ENCODE measurements around the gene SIK3.
"Not testable (repeated sequence)": the region's sequence is repeated elsewhere in the genome, so short reads cannot be mapped to it uniquely, and the experiment has no call there.

The SIK3 gene

DNA sequence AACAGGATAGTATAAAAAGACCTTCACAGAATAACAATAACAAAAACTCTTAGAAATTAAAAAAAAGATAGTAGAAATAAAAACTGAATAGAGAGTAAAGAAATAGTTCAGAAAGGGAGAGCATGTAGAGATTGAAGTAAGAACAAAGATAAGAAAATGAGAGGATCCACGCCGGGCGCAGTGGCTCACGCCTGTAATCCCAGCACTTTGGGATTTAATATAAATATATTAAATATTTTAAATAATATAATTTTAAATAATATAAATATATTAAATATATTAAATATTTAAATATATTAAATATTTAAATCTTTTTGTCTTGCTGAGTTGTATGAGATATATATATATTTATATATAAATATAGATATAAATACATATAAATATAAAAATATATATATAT, 286.1 kb downstream of the SIK3 start:
- DNase-seq (ENCODE audit: low read depth) = no peak
- TF ChIP-seq, protein P1, sequence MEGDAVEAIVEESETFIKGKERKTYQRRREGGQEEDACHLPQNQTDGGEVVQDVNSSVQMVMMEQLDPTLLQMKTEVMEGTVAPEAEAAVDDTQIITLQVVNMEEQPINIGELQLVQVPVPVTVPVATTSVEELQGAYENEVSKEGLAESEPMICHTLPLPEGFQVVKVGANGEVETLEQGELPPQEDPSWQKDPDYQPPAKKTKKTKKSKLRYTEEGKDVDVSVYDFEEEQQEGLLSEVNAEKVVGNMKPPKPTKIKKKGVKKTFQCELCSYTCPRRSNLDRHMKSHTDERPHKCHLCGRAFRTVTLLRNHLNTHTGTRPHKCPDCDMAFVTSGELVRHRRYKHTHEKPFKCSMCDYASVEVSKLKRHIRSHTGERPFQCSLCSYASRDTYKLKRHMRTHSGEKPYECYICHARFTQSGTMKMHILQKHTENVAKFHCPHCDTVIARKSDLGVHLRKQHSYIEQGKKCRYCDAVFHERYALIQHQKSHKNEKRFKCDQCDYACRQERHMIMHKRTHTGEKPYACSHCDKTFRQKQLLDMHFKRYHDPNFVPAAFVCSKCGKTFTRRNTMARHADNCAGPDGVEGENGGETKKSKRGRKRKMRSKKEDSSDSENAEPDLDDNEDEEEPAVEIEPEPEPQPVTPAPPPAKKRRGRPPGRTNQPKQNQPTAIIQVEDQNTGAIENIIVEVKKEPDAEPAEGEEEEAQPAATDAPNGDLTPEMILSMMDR (IDR thresholded peaks at IDR 0.05; ENCODE audit: low read depth, low read length) = no peak
- TF ChIP-seq MYC (IDR thresholded peaks at IDR 0.05; ENCODE audit: low read depth, low read length) (no peak), POLR2A (IDR thresholded peaks at IDR 0.05; ENCODE audit: extremely low read depth, insufficient read length) (no peak)
- TF ChIP-seq, protein P2, sequence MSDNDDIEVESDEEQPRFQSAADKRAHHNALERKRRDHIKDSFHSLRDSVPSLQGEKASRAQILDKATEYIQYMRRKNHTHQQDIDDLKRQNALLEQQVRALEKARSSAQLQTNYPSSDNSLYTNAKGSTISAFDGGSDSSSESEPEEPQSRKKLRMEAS (IDR thresholded peaks at IDR 0.05; ENCODE audit: low read depth, low read length) = no peak
- H3K4me3 ChIP-seq (ENCODE audit: low read depth, low read length) = no peak overlapping the region

DNA sequence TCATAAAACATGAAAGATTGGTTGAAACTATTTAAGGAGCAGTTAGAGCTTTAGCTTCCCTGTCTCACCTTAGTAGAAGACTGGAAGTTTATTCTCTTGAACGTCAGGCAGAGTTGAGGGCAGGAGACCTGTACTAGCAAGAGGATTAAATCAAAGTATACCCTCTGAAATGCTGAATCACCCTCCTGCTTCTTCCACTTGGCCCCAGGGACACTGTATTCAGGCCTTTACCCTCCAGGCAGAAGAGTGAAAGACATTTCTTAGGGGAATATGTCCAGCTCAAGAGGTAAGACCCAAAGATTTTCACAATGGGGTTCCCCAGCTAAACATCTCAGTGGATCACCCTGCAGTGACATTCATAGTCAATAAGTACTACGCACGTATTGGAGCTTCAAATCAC, 287.0 kb downstream of the SIK3 start:
- no peak for TF ChIP-seq POLR2A (IDR thresholded peaks at IDR 0.05; ENCODE audit: extremely low read depth, insufficient read length)
- TF ChIP-seq, protein P2 (IDR thresholded peaks at IDR 0.05; ENCODE audit: low read depth, low read length) = no peak
- TF ChIP-seq, protein P1 (IDR thresholded peaks at IDR 0.05; ENCODE audit: low read depth, low read length) = no peak
- TF ChIP-seq MYC (IDR thresholded peaks at IDR 0.05; ENCODE audit: low read depth, low read length) = no peak

DNA sequence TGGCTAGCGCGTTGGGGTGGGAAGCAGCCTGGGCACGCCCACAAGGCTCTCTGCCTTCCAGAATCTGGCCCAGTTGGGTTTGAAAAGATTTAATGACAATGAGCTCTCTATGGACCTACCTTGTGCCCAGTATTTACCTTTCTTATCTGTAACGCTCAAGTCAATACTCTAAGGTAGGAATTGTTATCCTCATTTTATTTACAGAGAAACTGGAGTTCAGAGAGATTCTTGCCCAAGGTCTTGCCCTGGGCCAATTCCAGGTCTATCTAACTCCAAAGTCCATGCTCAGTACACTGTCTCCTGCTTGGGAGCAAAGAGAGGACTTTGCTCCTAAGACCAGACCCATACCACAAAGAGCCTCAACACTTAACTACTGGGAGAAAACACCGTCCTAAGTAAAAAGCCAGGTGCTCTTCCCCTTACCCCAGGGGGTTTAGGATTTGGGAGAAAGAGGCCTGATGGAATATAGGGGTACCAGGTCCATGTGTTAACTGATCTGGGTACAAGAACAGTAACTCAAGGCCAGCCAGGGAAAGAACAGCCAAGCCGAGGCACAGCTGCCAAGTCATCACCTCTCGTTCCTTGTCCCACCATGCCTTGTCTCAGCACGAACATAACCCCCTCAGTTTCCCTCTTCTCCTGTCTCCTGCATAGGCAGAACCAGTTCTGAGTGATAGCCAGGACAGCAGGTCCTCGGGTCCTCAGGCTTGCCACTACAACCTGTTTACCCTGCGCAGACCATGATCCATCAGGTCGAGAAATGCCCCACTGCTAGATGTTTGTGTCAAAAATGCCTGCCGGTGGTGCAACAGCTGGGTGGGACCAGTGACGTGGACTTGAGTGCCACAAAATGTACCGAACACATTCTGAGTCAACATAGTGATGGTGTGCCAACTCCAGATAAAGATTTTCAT, 289.7 kb downstream of the SIK3 start:
- H3K4me3 ChIP-seq (ENCODE audit: low read depth, low read length) = no peak overlapping the region
- DNase-seq (ENCODE audit: low read depth) = no peak
- TF ChIP-seq, protein P2 (IDR thresholded peaks at IDR 0.05; ENCODE audit: low read depth, low read length) = no peak
- TF ChIP-seq POLR2A (IDR thresholded peaks at IDR 0.05; ENCODE audit: extremely low read depth, insufficient read length) = no peak
- TF ChIP-seq, protein P1 (IDR thresholded peaks at IDR 0.05; ENCODE audit: low read depth, low read length) = no peak
- no peak for TF ChIP-seq MYC (IDR thresholded peaks at IDR 0.05; ENCODE audit: low read depth, low read length)

More for the DNA sequence above, 287.0 kb downstream of the SIK3 start:
- no peak overlapping the region for H3K4me3 ChIP-seq (ENCODE audit: low read depth, low read length)
- DNase-seq (ENCODE audit: low read depth) = peak; percentile 1

DNA sequence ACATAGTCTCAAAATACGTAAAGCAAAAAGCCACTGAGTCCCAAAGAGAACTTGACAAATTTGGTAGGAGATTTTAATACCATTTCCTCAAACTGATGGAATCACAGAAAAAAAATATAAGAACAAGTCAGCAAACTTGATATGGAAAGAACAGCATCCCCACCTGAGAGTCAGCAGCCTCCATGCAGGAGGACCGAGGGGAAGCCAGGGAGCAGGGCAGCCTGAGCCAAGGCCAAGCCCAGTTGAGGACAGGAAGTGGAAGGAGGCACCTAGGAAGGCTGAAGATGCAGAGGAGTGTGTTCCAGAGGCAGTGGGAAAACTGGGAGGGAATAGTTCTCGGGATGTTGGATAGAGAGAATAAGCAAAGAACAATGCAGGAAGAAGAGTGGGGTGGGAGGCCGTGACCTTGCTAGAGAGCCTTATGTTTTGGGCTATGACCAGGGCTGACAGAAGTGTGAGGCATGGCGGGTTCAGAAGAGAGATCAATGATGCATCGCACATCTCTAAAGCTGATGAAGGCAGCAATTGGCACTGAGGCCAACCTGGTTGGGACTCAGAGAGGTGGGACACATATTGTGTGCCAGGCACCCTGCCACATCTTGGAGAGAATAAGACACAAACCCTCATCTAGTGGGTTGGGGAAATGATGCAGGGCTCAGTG, 290.5 kb downstream of the SIK3 start:
- no peak for DNase-seq (ENCODE audit: low read depth)
- TF ChIP-seq, protein P1 (IDR thresholded peaks at IDR 0.05; ENCODE audit: low read depth, low read length) = no peak
- TF ChIP-seq MYC (IDR thresholded peaks at IDR 0.05; ENCODE audit: low read depth, low read length) (no peak), POLR2A (IDR thresholded peaks at IDR 0.05; ENCODE audit: extremely low read depth, insufficient read length) (no peak)
- TF ChIP-seq, protein P2 (IDR thresholded peaks at IDR 0.05; ENCODE audit: low read depth, low read length) = no peak
- H3K4me3 ChIP-seq (ENCODE audit: low read depth, low read length) = no peak overlapping the region

DNA sequence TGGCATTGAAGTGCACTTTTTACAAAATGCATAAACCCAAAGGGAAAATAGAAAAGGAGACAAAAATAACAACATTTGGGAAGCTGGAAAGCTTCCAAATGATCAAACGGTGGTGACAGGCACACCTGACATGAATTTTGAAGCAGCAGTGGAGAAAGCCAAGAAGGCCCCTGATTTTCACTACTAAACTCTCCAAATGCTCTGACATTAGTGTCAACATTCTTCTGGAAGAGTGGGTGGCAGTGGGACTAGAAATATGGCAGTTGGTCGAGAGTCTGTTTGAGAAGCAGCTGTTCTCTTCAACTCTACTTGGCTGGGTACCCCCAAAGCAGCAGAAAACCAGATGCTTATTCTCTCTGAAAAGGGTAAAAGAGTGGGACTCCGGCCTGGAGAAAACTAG, 294.2 kb downstream of the SIK3 start:
- no peak for DNase-seq (ENCODE audit: low read depth)
- TF ChIP-seq, protein P1 (IDR thresholded peaks at IDR 0.05; ENCODE audit: low read depth, low read length) = no peak
- TF ChIP-seq, protein P2 (IDR thresholded peaks at IDR 0.05; ENCODE audit: low read depth, low read length) = no peak
- TF ChIP-seq POLR2A (IDR thresholded peaks at IDR 0.05; ENCODE audit: extremely low read depth, insufficient read length) = no peak
- no peak for TF ChIP-seq MYC (IDR thresholded peaks at IDR 0.05; ENCODE audit: low read depth, low read length)

DNA sequence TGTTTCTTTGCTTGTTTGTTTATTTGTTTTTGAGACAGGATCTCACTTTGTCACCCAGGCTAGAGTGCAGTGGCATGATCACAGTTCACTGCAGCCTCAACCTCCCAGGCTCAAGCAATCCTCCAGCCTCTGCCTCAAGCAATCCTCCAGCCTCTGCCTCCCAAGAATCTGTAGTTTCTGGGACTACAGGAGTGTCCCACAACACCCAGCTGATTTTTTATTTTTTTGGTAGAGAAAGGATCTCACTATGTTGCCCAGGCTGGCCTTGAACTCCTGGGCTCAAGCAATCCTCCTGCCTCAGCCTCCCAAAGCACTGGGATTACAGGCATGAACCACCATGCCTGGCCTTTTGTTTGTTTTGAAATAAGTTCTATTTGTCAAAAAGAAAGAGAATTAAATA, 296.6 kb downstream of the SIK3 start:
- H3K4me3 ChIP-seq (ENCODE audit: low read depth, low read length); DNase-seq (ENCODE audit: low read depth): not testable (repeated sequence)

More for the DNA sequence above, 294.2 kb downstream of the SIK3 start:
- H3K4me3 ChIP-seq (ENCODE audit: low read depth, low read length) = no peak overlapping the region
